HG03039 (cell line): ENCODE results near the gene MSANTD1.

Experiments
- ATAC-seq: cut with Tn5 transposase; IDR thresholded peaks from one replicate; pipeline ENCODE4 v1.9.1; 2021; ENCODE audit warnings: mild to moderate bottlenecking, moderate library complexity; ENCODE audit not compliant: unreplicated experiment

The MSANTD1 gene

GRCh38 chr4:3246458-3247398 lies 2.2 kb upstream of the MSANTD1 start:
- ATAC-seq = no peak

DNA sequence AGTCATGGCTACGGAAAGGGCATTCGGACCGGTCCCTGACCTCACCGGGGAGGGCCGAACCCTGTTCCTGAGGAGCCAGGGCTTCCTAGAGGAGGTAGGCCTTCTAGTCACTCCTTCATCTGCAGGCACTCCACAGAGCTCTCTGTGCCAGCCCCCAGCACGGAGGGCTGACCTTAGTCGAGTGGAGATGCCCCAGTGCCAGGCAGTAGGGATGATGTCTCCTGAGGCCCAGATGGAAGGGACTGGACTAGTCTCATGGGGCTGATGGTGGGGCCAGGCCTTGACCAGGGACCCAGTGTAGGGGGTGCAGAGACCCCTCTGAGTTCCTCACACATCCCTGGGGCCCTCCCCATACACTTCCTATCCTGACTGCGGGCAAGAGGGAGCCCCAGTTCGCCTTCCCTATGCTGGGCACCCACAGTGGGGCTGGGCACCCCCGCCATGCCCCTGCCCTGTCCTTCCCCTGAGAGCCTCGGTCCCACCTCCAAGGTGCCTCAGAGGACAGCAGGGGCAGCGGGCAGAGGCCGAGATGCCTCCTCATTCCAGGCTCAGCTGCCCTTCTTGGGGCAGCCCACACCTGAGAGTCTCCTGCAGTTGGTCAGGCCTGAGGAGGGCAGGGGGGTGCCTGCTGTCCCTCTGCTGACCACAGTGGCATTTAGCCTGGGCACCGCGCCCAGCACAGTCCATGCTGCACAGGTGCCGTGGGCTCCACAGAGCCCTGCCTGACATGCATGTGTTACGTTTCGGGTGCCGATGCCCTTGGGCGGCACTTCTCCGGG lies 1.4 kb upstream of the MSANTD1 start:
- ATAC-seq = no peak

- no peak for ATAC-seq
Observed at GRCh38 chr4:3248178-3248480, 830 bp upstream of the MSANTD1 start.

DNA sequence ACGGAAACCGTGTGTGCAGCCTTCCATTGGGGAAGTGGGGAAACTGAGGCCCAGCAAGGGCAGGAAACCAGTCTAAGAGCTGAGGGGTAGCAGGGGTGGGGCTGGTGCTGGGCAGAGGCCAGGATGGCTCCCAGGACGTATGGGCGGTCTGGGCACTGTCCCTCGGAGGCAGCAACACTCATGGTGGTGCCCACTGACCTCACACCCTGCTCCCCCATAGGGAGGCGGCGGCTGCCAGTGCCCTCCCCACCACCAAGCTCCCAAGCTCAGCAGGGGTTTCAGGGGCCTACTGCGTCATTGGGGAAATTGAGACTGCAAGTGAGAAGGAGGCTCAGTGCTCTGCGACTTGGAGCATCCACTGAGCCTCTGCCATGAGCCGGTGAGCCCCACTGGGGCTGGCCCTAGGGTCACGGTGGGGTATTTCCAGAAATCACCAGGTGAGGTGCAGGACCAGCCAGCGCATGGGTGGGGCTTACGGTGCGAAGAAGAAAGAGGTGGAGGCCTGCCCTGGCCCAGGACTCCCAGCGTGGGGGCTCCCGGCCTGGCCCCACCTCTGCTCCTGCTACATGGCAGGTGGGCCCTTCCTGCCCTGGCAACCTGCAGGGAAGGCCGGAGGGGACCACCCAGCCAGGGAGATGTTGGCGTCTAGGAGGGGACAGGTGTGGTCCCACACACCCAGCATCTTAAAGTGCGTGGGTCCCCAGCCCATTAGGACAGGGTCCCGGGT lies 915 bp downstream of the MSANTD1 start:
- no peak for ATAC-seq

GRCh38 chr4:3250438-3250955 lies 1.5 kb downstream of the MSANTD1 start:
- ATAC-seq = no peak

DNA sequence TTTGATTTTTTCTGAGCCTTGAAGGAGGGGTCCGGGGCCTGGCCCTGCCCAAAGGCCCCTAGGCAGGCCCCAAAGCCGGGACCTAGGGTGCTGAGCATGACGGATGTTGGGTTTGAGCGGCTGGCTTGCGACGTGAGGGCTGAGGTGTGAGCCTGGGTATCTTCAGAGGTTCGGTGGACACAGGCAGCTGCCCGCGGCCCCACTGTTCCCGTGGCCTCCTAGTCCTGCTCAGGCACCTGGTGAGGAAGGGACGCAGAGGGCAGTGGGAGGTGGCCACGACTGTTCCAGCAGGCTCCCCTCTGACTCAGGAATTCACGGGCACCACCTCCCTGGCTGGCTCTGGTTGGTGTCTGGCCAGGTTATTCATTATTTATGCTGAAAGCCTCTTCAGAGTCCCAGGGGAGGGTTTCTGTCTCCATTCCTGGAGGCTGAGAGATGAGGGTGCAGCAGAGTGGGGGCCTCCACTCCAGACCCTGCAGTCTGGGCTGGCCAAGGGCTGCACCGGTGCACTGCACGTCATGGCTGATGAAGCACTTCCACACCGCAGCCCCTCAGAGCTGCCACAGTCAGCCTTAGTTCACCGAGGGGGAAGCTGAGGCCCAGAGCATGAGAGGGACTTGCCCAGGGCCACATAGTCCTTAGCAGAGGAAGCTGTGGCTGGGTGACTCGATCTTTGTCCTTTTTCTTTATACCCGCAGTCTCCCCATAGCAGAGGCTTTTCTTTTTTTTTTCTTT lies 2.2 kb downstream of the MSANTD1 start:
- ATAC-seq = no peak

DNA sequence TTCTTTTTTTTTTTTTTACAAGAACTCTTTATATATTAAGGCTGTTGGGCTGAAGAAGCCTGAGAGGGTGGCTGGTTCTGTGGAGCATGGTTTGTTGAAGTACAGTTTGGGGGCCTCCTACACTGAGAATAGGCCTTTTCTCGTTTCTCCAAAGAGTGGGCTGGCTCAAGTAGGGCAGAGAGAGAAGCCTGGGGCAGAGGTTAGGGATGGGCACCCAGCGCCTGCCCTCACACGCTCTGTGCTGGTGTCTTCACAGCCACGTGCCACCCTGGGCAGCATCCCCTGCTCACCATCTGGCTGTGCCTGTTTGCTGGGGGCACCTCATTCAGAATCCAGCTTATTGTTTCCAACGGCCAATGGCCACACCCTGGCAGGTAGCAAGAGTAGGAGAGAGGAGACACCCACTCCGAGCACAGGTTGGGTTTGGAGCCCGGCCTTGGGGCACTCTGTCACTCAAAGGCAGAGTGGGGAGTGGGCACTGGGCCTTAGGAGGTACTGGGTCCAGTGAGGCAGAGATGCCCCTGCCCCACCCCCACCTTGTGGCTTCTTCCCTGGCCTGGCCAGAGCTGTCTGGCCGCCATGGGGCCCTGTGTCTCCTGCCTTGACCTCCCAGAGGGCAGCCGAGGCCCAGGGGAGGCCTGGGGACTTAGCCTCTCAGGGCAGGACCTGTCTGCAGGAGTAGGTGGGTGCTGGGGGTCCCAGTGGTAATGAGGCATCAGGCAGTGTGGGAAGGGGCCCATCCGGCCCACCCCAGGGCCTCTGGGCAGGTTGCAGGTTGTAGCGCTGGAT lies 2.9 kb downstream of the MSANTD1 start:
- ATAC-seq = no peak

GRCh38 chr4:3252480-3252828 lies 3.5 kb downstream of the MSANTD1 start:
- no peak for ATAC-seq

DNA sequence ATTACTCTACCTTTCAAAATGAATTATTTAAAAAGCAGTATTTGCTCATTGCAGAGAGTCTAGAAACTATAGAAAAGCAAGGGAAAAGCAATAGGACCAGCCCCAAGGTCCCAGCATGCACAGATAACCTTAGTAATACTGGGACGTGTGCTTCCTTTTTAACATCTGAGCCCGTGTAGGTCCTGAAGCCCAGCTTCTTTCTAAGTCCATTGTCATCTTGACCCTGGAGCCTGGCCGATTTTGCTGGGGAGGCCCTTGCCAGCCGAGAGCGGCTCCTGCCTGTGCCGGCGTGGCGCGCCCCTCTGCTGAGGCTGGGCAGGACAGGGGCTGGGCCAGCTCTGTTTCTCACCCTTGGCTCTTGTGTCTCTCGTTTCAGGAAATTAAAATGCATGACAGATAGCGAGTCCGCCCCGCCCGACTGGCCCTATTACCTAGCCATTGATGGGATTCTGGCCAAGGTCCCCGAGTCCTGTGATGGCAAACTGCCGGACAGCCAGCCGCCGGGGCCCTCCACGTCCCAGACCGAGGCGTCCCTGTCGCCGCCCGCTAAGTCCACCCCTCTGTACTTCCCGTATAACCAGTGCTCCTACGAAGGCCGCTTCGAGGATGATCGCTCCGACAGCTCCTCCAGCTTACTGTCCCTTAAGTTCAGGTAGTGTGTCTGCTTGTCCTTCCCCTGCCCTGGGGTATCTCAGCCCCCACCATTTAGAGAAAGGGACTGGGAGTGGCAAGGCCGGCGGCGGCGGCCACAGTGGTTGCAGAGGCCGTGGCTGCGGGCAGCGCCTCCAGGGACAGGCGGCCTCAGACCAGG lies 4.1 kb downstream of the MSANTD1 start:
- ATAC-seq = no peak

- no peak for ATAC-seq
Observed at GRCh38 chr4:3253808-3254207, 4.8 kb downstream of the MSANTD1 start.

- ATAC-seq = no peak
Observed at GRCh38 chr4:3254302-3255131, 5.6 kb downstream of the MSANTD1 start.

- ATAC-seq = no peak
Observed at GRCh38 chr4:3255611-3256186, 6.7 kb downstream of the MSANTD1 start.

DNA sequence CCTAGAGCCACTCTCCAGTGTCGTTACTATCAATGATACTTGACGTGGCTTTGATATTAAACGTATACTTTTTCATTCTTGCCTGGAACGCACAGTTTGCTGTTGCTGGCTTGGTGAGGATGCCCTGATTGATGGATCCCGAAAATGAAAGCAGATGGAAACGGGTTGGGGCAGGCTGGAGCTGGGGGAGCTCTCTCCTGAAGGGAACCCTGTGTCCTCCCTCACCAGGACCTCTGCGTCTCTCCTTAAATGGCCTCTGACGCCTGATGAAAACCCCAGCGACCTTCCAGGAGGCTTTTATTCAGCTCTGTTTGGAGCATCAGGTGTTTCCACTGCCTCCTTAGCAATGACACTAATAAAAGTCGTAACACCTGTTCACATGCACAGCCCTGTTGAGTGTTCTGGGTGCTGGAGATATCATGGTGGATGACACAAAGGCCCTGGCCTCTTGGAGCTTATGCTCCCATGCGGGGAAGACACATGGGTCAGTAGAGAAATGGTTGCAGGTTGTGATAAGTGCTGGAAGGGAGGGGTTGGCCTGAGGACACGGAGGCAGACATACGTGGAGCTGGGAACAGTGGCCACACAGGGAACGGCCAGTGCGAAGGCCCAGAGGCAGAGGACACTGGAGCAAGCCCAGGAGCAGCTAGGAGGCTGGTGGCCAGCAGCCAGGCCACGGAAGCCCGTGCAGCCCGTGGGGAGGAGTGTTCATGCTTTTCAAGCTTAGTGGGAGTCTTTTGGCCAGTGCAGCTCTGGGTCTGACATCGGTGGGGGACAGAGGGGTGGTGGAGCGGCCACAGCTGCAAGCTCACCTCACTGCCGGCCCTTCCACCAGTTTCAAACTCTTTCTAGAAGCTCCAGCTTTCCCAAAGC lies 7.5 kb downstream of the MSANTD1 start:
- ATAC-seq = no peak

- ATAC-seq = no peak
Observed at GRCh38 chr4:3257103-3257555, 8.2 kb downstream of the MSANTD1 start.

- no peak for ATAC-seq
Observed at GRCh38 chr4:3257556-3258482, 8.9 kb downstream of the MSANTD1 start.
